Panc1 (cell line): ENCODE results near the gene CACNA1B.

Source experiments
- POLR2AphosphoS5 ChIP-seq: IDR thresholded peaks from 2 replicates; pipeline ENCODE4 v1.6.1; 2012; ENCODE audit warnings: mild to moderate bottlenecking, low read depth, low read length, moderate library complexity
- REST ChIP-seq, 2 experiments: IDR thresholded peaks; 2 replicates each; pipeline ENCODE4 v1.6.1; 2011 to 2012; ENCODE audit warnings: low read depth in 2 of 2, control low read depth in 1 of 2, low read length in 1 of 2, mild to moderate bottlenecking in 1 of 2, moderate library complexity in 1 of 2; ENCODE audit not compliant: insufficient read depth in 1 of 2
- TCF7L2 ChIP-seq: IDR thresholded peaks from 2 replicates; pipeline ENCODE4 v1.6.1; 2011; ENCODE audit warnings: mild to moderate bottlenecking, low read depth, low read length, inconsistent platforms
- TF ChIP-seq, protein P1 (sequence below): fragments of 450-650 bp; IDR thresholded peaks from 2 replicates; pipeline ENCODE4 v1.5.1; 2017; ENCODE audit warnings: mild to moderate bottlenecking

DNA sequence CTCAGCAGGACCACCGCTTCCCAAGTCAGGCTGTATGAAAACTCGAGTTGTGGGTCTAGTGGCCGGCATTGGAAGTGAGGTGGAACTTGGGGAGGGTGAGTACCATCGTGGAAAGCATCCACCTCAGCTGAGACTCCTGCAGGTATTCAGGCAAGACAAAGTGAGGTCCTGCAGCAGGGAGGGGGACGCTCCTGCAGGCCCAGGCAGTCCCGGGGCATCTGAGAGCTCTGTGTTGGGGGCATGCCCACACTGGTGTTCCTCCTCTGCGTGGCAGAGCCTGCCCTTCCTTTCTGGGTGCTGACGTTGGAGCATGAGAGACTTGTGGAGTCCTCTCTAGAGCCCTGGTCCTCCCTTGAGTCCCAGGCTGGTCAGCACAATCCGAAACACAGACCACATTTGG is 187.7 kb downstream of the CACNA1B start:
- TF ChIP-seq REST (IDR thresholded peaks at IDR 0.05; ENCODE audit: insufficient read depth in 1 of 2, low read depth in 2 of 2, low read length in 1 of 2) (no peak), POLR2AphosphoS5 (no peak), TCF7L2 (no peak)
- TF ChIP-seq, protein P1, sequence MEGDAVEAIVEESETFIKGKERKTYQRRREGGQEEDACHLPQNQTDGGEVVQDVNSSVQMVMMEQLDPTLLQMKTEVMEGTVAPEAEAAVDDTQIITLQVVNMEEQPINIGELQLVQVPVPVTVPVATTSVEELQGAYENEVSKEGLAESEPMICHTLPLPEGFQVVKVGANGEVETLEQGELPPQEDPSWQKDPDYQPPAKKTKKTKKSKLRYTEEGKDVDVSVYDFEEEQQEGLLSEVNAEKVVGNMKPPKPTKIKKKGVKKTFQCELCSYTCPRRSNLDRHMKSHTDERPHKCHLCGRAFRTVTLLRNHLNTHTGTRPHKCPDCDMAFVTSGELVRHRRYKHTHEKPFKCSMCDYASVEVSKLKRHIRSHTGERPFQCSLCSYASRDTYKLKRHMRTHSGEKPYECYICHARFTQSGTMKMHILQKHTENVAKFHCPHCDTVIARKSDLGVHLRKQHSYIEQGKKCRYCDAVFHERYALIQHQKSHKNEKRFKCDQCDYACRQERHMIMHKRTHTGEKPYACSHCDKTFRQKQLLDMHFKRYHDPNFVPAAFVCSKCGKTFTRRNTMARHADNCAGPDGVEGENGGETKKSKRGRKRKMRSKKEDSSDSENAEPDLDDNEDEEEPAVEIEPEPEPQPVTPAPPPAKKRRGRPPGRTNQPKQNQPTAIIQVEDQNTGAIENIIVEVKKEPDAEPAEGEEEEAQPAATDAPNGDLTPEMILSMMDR = no peak
